ENCODE measurements around the gene ASB14.
"Not testable (repeated sequence)": the region's sequence is repeated elsewhere in the genome, so short reads cannot be mapped to it uniquely, and the experiment has no call there.

The ASB14 gene

DNA sequence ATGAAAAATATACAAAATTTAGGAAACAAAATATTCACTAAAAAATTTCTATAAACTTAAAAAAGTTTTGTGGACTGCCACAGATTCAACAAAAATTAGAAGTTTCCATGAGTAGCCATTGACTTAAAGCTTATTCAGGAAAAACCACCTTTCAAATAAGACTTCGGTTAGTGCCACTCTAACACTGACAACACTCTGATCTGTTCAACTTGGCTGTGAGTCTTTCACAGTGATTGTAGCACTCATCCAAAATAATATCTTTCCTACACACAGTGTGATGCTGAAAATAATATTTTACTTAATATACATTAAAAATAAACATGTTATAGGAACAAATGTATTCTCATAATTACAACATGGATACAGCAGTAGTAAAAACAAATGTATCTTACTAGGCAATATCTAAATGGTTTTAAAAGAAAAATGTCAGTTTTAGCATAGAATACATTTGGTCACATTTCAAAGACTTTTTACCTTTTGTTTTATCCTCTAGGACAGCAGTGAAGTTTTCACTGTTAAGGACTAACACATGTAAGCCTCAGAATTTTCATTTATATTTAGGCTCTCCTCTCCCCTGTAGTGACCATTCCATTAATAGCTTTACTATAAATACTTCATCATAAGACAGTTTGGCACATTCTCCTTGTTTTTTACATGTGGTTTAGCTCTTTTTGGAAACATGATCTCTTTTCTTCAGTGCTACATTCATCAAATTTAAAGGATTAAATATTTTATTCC, at the start of gene ASB14:
Gene ASB14, minus strand, starts transcription at position 527 of the 738 bp plus-strand sequence. CDS start 652 bp downstream, outside the sequence.
- no peak for DNase-seq (ENCODE audit: low read depth in 4 of 4, low spot score in 1 of 4)

DNA sequence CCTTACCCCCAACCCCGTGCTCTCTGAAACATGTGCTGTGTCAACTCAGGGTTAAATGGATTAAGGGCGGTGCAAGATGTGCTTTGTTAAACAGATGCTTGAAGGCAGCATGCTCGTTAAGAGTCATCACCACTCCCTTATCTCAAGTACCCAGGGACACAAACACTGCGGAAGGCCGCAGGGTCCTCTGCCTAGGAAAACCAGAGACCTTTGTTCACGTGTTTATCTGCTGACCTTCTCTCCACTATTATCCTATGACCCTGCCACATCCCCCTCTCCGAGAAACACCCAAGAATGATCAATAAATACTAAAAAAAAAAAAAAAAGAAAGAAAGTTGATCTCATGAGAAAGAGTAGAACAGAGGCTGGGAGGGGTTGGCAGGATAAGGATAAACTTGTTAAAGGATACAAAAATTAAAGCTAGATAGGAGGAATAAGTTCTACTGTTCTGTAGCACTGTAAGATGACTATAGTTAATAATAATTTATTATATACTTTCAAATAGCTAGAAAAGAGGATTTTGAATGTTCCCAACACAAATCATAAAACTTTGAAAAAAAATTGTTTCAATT, 46.7 kb upstream of the ASB14 start:
- not testable (repeated sequence) for DNase-seq (ENCODE audit: low read depth in 4 of 4, low spot score in 1 of 4)

DNA sequence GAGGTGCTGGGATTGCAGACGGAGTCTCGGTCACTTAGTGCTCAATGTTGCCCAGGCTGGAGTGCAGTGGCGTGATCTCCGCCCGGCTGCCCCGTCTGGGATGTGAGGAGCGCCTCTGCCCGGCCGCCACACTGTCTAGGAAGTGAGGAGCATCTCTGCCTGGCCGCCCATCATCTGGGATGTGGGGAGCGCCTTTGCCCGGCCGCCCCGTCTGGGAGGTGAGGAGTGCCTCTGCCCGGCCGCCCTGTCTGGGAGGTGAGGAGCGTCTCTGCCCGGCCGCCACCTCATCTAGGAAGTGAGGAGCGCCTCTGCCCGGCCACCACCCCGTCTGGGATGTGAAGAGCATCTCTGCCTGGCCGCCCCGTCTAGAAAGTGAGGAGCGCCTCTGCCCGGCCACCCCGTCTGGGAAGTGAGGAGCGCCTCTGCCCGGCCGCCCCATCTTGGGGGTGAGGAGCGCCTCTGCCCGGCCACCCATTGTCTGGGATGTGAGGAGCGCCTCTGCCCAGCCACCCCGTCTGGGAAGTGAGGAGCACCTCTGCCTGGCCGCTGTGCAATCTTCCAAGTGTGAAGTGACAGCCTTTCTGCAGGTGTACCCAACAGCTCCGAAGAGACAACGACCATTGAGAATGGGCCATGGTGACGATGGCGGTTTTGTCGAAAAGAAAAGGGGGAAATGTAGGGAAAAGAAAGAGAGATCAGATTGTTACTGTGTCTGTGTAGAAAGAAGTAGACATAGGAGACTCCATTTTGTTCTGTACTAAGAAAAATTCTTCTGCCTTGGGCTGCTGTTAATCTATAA, 46.0 kb upstream of the ASB14 start:
- DNase-seq (ENCODE audit: low read depth in 4 of 4, low spot score in 1 of 4), result not testable (repeated sequence)

DNA sequence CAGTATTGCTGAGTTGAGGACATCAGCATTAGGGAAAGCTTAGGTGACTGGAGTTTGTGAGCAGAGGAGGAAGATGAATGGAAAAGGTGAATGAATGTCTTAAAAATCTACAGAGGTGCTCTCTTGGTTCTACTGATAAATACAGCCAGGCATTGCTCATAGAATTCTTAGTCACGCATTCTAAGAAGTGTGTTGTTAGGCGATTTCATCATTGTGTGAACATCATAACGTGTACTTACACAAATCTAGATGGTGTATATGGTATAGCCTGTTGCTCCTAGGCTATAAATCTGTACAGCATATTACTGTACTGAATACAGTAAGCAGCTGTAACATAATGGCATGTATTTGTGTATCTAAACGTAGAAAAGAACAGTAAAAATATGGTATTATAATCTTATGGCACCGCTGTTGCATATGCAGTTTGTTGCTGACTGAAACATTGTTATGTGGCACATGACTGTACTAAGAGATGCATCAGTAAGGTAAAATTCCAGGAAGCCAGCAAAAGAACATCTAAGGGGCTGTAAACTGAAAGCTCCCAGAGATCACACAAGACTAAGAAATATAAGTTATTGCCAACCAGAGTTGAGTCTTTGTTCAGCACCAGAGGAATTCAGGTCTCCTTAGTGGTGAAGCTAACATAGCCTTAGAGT, 42.9 kb upstream of the ASB14 start:
- DNase-seq (ENCODE audit: low read depth in 4 of 4, low spot score in 1 of 4), result no peak

DNA sequence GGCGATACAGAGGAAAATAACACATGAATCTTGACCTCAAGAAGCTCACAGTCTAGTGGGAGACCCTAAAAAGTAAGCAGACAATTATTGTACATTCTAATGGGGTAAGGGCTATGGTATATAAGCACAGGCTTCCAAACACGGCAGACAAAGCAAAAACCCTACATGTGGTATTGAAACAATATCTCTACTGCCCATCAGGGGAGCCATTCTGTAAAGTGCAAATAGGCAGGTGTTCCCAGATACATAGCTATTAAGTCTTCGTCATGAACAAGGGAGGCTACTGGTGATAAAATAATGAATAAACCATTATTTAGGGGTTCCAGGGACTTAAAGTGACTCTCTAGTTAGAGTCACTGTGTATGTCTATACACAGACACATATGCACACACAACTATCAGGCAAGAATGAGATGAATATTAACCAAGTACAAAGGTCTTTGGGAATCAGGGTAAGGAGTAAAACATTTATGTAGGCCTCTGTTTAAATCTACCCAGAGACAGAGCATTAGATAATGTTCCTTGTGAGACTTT, 38.7 kb upstream of the ASB14 start:
- DNase-seq (ENCODE audit: low read depth in 4 of 4, low spot score in 1 of 4), result no peak

DNA sequence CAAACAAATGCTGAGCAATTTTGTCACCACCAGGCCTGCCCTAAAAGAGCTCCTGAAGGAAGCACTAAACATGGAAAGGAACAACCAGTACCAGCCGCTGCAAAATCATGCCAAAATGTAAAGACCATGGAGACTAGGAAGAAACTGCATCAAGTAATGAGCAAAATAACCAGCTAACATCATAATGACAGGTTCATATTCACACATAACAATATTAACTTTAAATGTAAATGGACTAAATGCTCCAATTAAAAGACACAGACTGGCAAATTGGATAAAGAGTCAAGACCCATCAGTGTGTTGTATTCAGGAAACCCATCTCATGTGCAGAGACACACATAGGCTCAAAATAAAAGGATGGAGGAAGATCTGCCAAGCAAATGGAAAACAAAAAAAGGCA, 34.0 kb upstream of the ASB14 start:
- DNase-seq (ENCODE audit: low read depth in 4 of 4, low spot score in 1 of 4), result not testable (repeated sequence)

DNA sequence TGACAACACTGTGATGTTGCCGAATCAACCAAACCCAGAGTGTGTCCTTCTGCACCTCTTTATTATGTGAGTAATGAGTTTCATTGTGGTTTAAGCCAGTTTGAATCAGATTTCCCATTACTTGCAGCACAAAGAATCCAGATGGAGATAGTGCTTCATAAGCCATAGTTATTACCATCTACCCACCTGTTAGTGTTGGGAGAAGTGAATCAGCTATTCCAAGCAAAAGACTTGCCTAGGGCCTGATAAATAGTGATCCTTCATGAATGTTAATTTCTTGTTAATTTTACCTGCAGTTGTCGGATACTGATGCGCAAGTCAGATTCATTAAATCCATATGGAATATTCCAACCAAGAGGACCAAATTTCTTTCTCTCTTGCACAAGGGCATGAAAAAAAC, 21.7 kb upstream of the ASB14 start:
- no peak for DNase-seq (ENCODE audit: low read depth in 4 of 4, low spot score in 1 of 4)

DNA sequence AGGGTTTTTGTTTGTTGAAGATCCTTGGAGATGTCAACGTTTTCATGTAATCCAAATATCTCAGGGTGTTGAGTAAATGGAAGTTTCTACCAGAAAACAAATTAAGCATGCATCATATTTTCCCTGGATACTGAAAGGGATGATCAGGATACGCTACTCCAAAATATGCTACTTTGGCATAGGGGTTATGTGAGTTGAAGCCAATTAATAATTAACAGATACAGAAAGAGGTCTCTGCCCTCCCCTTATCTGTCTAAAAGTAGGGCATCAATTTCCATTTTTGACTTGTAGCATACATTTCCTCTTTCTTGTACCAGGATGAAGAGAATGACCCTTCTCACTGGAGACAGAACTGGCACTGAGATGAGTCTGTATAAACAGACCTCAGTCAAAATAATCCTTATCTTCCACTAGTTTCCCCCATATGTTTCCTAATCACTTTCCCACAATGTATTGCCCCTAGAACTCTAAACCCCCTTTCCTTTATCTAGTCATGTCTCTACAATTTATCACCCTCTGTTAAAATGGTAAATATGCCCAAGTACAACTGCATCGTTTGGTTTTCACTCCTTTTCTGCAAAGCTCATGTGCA, 17.4 kb upstream of the ASB14 start:
- no peak for DNase-seq (ENCODE audit: low read depth in 4 of 4, low spot score in 1 of 4)

DNA sequence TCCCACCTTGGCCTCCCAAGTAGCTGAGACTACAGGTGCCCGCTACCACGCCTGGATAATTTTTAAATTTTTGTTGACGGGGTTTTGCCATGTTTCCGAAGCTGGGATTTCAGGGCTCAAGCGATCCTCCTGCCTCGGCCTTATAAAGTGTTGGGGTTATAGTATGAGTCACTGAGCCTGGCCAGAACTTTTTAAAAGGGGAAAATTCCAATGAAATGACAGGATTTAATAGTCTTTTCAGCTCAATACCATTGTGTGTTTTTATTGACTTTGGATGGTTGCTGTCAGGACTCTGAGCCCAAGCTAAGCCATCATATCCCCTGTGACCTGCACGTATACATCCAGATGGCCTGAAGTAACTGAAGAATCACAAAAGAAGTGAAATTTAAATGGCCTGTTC, 11.0 kb upstream of the ASB14 start:
- DNase-seq (ENCODE audit: low read depth in 4 of 4, low spot score in 1 of 4), result not testable (repeated sequence)

DNA sequence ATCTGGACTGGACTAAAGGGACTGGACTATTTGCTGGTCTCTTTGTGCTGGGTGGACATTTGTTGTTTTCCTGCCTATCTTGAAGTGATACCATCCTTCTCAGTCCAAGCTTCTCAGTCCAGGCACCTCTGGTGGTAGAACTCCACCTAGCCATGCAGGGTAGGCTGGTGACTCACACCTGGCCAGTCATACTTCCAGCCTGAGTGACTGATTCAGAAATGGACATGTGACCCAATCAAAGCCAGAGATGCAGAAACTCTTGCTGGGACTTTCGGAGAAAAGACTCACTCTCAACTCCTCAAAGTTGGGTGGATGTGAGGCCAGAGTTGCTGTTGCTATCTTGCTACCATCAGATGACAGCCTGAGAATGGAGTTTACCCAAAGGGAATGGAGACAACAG, 5.6 kb upstream of the ASB14 start:
- no peak for DNase-seq (ENCODE audit: low read depth in 4 of 4, low spot score in 1 of 4)

DNA sequence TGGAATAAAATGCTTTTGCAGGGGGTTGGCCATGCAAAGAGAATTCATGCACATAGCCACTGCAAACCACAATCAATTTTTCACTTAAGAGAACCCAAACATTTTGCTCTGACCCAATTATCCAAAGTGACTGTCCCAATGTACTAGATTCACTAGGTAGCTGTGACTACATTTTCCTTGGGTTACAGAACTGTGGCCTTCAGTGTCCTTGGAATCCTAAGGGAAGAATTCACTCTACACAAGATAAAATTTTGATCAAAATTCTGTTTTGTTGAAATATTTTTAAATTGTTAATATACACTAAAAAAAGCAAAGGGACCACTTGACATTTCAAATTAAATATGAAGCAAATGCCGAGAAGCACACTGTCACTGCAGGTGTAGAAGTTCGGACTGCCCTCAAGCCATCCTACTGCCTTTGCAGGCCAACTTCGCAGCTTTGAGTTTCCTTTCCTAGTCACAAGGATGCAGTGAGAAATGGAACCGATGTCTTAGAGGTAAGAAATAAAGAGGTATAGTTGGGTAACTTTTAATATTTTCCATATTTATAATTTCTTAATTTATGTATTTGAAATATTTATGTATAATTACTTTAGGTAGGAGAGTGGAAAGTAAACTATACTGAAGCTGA, 527 bp upstream of the ASB14 start:
- no peak for DNase-seq (ENCODE audit: low read depth in 4 of 4, low spot score in 1 of 4)

DNA sequence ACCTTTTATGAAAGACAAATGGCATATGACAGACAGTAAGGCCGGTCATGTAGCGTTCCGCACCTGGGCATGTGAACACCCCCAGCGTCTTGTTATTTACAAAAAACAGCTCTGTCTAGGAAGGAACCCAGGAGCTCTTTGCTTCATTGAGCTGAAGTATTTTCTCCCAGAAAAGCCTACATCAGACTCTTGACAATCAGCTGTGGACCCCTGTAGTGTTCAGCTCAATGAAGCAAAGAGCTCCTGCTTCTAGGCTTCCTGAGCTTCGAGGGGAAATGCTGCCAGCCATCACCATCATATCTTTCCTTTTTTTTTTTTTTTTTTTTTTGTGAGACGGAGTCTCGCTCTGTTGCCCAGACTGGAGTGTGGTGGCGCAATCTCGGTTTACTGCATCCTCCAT, 4.1 kb downstream of the ASB14 start:
- DNase-seq (ENCODE audit: low read depth in 4 of 4, low spot score in 1 of 4), result no peak

DNA sequence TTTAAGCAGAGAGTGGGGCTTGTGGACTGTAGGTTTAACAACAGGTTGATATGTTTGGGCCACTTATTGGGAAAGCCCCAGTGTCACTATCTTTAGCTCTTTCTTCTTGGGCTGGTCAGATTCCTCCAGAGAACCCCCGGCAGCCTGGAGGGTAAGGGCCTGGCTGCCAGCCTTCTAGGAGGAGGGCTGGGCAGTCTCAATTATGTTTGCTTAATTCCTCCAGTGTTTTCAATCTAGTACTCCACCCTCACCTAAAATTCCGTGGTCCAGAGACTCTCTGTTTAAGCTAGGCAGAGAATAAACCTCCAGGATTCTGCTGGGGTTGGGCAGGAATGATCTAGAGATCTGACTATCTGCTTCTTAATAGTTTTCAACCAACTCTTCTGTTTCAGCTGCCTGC, 5.3 kb downstream of the ASB14 start:
- no peak for DNase-seq (ENCODE audit: low read depth in 4 of 4, low spot score in 1 of 4)

DNA sequence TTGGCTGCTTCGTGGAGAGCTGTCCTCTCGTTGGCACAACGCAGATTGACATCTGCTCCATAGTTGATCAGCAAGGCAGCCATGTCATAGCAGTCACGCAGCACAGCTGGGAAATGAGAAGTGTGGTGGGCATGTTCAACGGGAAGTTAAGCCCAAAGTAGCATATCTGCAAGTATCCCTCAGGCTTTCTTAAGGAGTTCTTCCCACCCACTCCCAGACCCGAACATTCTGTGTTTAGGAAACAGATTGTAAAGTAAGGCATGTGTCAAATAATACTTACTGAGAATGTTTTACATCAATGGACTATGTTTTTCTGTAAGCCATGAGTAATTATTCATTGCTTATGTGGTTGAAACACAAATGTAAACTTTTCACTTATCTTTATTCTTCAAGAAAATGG, 9.2 kb downstream of the ASB14 start:
- DNase-seq (ENCODE audit: low read depth in 4 of 4, low spot score in 1 of 4), result no peak

DNA sequence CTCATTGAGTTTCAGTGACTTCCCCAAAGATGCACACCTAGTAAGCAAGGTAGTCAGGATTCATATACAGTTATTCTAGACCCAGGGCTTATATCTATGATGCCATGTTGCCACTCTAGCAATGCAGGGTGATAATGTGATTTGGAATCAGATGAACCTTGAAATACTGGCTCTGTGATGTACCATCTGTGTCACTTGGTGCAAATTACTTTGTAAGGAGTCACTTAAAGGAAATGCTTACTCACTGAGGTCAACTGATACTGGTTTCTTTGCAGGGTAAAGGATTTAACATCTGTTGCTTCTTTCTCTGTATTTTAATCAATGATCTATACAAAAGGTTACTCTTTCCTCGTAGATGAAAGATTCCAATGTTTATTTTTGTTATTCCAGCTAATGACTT, 10.8 kb downstream of the ASB14 start:
- no peak for DNase-seq (ENCODE audit: low read depth in 4 of 4, low spot score in 1 of 4)

DNA sequence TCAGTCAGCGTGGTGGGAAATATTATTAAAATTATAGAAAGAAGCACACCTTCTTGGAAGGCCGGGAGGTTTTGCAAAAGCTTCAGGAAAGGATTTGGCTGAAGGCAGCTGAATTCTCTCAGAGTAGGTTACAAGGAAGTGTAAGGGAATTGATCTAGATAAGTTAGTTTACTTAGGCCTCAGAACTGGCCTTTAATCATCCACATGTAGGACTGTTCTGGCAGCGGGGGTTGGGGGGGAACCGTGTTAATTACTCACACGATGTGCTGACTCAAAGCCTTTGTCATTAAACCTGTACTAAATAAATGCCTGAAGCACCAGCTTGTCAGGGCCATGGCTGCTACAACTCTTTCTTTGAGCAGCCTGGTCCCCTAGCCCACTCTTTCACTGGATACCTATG, 12.8 kb downstream of the ASB14 start:
- DNase-seq (ENCODE audit: low read depth in 4 of 4, low spot score in 1 of 4), result no peak

DNA sequence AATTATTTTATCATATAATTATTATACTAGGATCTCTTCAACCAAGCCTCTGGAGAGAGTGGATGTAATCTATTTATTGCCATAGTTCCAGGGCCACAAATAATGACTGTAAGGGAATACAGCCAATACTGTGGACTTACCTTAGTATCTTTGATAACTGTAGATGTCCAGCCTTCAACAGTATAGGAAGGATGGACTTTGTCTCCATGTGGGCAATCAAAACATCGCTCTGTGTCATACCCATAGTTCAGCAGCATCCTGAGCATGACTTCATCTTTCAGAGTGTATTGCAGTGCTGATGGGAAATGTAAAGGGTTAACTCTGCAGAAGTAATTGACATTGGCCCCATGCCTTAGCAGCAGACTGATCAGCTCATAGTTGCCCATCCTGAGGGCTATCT, 14.2 kb downstream of the ASB14 start:
- DNase-seq (ENCODE audit: low read depth in 4 of 4, low spot score in 1 of 4), result no peak

DNA sequence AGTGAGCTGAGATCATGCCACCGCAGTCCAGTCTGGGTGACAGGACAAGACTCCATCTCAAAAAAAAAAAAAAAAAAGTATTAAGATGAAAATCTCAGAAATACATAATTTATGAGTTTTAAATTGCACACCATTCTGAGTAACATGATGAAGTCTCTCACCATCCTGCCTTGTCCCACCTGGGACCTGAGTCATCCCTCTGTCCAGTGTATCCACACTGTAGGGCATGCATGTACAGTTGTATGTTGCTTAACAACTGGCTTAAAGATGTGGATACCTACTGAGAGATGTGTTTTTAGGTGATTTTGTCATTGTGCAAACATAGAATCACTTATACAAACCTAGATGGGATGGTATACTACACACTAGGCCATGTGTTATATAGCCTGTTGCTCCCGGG, 17.1 kb downstream of the ASB14 start:
- no peak for DNase-seq (ENCODE audit: low read depth in 4 of 4, low spot score in 1 of 4)

DNA sequence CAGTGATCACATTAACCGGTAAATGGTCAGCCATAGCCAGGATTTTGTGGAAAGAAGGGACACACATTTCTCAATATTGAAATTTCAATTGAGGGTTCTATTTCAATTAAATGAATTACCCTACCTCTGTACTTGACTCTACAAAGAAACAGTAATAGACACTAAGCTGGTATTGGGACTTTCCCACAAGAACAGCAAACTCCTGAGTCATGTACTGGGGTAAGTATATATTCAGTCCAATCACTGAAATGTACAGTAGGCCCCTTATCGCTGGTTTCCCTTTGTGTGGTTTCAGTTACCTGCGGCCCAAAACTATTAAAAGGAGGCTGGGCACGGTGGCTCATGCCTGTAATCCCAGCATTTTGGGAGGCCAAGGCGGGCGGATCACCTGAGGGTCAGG, 17.6 kb downstream of the ASB14 start:
- no peak for DNase-seq (ENCODE audit: low read depth in 4 of 4, low spot score in 1 of 4)

DNA sequence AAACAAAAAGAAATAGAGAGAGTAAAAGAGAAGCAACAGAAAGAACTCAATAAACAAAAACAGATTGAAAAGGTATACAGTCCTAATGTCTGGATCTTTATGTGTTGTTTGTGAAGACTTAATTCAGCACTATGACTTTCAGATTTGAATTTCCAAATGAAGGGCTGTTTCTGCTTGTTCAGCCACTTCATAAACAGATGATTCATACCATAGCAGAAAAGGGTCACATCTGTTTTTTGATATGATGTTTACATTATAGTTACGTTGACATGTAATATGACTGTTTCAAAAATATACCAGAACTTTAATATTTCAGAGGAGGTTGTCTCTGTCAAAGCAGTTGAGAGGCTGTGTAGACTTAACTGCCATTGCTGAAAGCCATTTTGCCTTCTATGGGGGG, 24.1 kb downstream of the ASB14 start:
- no peak for DNase-seq (ENCODE audit: low read depth in 4 of 4, low spot score in 1 of 4)

DNA sequence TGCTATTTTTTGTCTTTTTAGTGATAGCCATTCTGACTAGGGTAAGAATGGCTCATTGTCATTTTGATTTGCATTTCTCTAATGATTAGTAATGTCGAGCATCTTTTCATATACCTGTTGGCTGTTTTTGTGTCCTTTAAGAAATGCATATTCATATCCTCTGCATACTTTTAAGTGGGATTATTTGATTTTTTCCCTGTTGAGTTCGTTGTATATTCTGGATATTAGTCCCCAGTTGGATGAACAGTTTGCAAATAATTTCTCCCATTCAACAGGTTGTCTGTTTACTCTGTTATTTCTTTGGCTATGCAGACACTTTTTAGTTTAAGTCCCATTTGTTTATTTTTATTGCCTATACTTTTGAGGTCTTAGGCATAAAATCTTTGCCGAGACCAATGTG, 30.6 kb downstream of the ASB14 start:
- DNase-seq (ENCODE audit: low read depth in 4 of 4, low spot score in 1 of 4), result no peak

Data from stimulated activated CD4-positive, alpha-beta T cell treated with anti-CD3 and anti-CD28 coated beads, Interleukin-1b, Interleukin-23, amount 100 ng/mL, for 24 hours (primary cell).